BLaER1 treated with 17β-estradiol and CSF1 and Interleukin-3, amounts not matched to agents 10 nM and 100 nM (cell line): ENCODE data around the gene BCL2A1.
"Not testable (repeated sequence)": the region's sequence is repeated elsewhere in the genome, so short reads cannot be mapped to it uniquely, and the experiment has no call there.

Experiments used
- H3K27ac ChIP-seq, 11 experiments: shearing (Covaris generic); formaldehyde crosslinking; 2 replicates each; pipeline ENCODE4 v1.8.1; 2022
- H3K27me3 ChIP-seq, 11 experiments: shearing (Covaris generic); formaldehyde crosslinking; 2 replicates each; pipeline ENCODE4 v1.8.1; 2022
- H3K36me3 ChIP-seq, 11 experiments: shearing (Covaris generic); formaldehyde crosslinking; 2 replicates each; pipeline ENCODE4 v1.8.1; 2022
- H3K4me1 ChIP-seq, 10 experiments: shearing (Covaris generic); formaldehyde crosslinking; 2 replicates each; pipeline ENCODE4 v1.8.1; 2022
- H3K4me2 ChIP-seq, 11 experiments: shearing (Covaris generic); formaldehyde crosslinking; 2 replicates each; pipeline ENCODE4 v1.8.1; 2022
- H3K4me3 ChIP-seq, 10 experiments: shearing (Covaris generic); formaldehyde crosslinking; 2 replicates each; pipeline ENCODE4 v1.8.1; 2022
- H3K9ac ChIP-seq, 11 experiments: shearing (Covaris generic); formaldehyde crosslinking; 2 replicates each; pipeline ENCODE4 v1.8.1; 2022
- H3K9me3 ChIP-seq, 11 experiments: shearing (Covaris generic); formaldehyde crosslinking; replicated peaks in 1 of 11; 2 replicates each; pipeline ENCODE4 v1.8.1; 2022
- H4K20me1 ChIP-seq, 11 experiments: shearing (Covaris generic); formaldehyde crosslinking; 2 replicates each; pipeline ENCODE4 v1.8.1; 2022
- Cebpa-rat ChIP-seq, 11 experiments: shearing (Covaris generic); IDR thresholded peaks; 2 replicates each; pipeline ENCODE4 v1.8.1; 2022

The BCL2A1 gene

GRCh38 chr15:79933231-79933630 lies 37.8 kb downstream of the BCL2A1 start:
- Histone ChIP-seq H3K9me3 (peaks cover 0 to 4% (median 0%) of the 10 kb centered on the region in 11 experiments; a peak in 1 of 22 replicates), H3K27me3 (peaks cover 0 to 31% (median 0%) of the 10 kb centered on the region in 11 experiments; a peak in 5 of 22 replicates), H3K9ac (no peak overlapping the region), H3K36me3 (no peaks in the 10 kb centered on the region), H3K4me3 (no peak overlapping the region), H4K20me1 (no peaks in the 10 kb centered on the region), H3K4me1 (peaks cover 0 to 24% (median 0%) of the 10 kb centered on the region in 10 experiments; a peak in 5 of 20 replicates), H3K4me2 (peak overlapping the region in 1 of 11 experiments; percentile 48; a peak in 1 of 22 replicates), H3K27ac (no peak overlapping the region)
- TF ChIP-seq Cebpa-rat (IDR thresholded peaks at IDR 0.05): no peak

DNA sequence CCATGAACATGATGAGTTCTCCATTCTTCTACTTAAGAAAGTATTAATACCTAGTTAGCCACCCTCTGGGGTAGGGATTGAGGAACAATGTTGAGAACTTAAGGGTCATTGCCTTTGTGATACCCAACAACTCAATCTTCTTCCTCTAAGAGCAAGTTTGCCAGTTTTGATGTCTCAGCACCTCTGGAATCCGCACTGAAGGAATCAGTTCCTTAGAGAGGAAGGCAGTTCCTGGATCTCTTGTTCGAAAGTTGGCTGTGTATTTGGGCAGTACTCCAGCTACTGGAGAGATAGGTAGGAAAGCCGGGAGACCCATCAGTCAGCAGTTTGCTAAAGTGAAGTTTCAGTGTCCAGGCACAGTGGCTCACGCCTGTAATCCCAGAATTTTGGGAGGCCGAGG lies 38.5 kb downstream of the BCL2A1 start:
- no peak overlapping the region for H3K27ac ChIP-seq
- peaks cover 0 to 6% (median 3%) of the 10 kb centered on the region in 11 experiments; a peak in 15 of 22 replicates for H3K9me3 ChIP-seq
- H3K4me2 ChIP-seq: peak overlapping the region in 2 of 11 experiments; percentile 39 to 48; a peak in 4 of 22 replicates
- H3K9ac ChIP-seq: no peak overlapping the region
- no peak overlapping the region for H3K4me3 ChIP-seq
- no peaks in the 10 kb centered on the region for H4K20me1 ChIP-seq
- H3K4me1 ChIP-seq: peaks cover 0 to 24% (median 0%) of the 10 kb centered on the region in 10 experiments; a peak in 5 of 20 replicates
- H3K27me3 ChIP-seq: peaks cover 0 to 30% (median 0%) of the 10 kb centered on the region in 11 experiments; a peak in 5 of 22 replicates
- no peaks in the 10 kb centered on the region for H3K36me3 ChIP-seq
- TF ChIP-seq Cebpa-rat (IDR thresholded peaks at IDR 0.05): no peak

DNA sequence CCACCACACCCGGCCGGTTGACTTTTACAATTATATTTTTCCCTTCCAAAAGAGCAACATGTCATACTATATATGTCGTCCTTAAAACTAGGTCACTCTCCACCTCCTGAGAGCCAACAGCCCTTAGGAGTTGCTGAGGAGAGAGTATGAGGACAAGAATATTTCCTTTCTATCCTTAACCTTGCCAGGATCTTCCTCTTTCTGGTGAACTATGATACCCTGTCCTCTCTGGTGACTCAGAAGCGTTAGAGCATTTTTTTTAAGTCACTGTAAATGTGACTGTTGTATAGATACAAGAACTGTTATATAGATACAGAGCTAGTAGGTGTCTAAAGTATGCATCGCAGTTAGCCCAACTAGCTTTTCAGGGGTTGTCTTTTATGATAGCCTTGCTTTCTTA lies 40.5 kb downstream of the BCL2A1 start:
- no peaks in the 10 kb centered on the region for H4K20me1 ChIP-seq
- peaks cover 0 to 24% (median 0%) of the 10 kb centered on the region in 10 experiments; a peak in 5 of 20 replicates for H3K4me1 ChIP-seq
- H3K4me3 ChIP-seq: no peak overlapping the region
- peaks cover 0 to 24% (median 17%) of the 10 kb centered on the region in 11 experiments; a peak in 18 of 22 replicates for H3K9me3 ChIP-seq
- peaks cover 0 to 15% (median 0%) of the 10 kb centered on the region in 11 experiments; a peak in 4 of 22 replicates for H3K27me3 ChIP-seq
- no peak overlapping the region for H3K27ac ChIP-seq
- TF ChIP-seq Cebpa-rat (IDR thresholded peaks at IDR 0.05): no peak
- H3K36me3 ChIP-seq: no peaks in the 10 kb centered on the region
- H3K4me2 ChIP-seq: peak overlapping the region in 3 of 11 experiments; percentile 18 to 48 (median 29); a peak in 4 of 22 replicates
- no peak overlapping the region for H3K9ac ChIP-seq

GRCh38 chr15:79929412-79929811 lies 41.6 kb downstream of the BCL2A1 start:
- Histone ChIP-seq H3K4me3 (no peak overlapping the region), H4K20me1 (no peaks in the 10 kb centered on the region), H3K27ac (no peak overlapping the region), H3K9me3 (peaks cover 0 to 32% (median 17%) of the 10 kb centered on the region in 11 experiments; a peak in 18 of 22 replicates), H3K4me2 (no peak overlapping the region), H3K27me3 (peaks cover 0 to 10% (median 0%) of the 10 kb centered on the region in 11 experiments; a peak in 3 of 22 replicates), H3K36me3 (no peaks in the 10 kb centered on the region), H3K9ac (no peak overlapping the region), H3K4me1 (peaks cover 2 to 28% (median 6%) of the 10 kb centered on the region in 10 experiments; a peak in 19 of 20 replicates)
- TF ChIP-seq Cebpa-rat (IDR thresholded peaks at IDR 0.05): no peak

GRCh38 chr15:79926116-79926515 lies 44.9 kb downstream of the BCL2A1 start:
- not testable (repeated sequence) for H4K20me1 ChIP-seq

GRCh38 chr15:79924379-79924778 lies 46.6 kb downstream of the BCL2A1 start:
- Histone ChIP-seq H3K4me3 (peak overlapping the region; percentile 82 to 99 (median 94)), H3K27ac (peak overlapping the region; percentile 80 to 96 (median 94)), H3K4me1 (peaks cover 7 to 17% (median 12%) of the 10 kb centered on the region in 10 experiments), H3K9ac (peak overlapping the region; percentile 85 to 97 (median 93)), H3K9me3 (peaks cover 31 to 66% (median 46%) of the 10 kb centered on the region in 11 experiments), H3K4me2 (peak overlapping the region; percentile 58 to 87 (median 82)), H3K27me3 (peaks cover 0 to 3% (median 0%) of the 10 kb centered on the region in 11 experiments; a peak in 1 of 22 replicates), H3K36me3 (peaks cover 22 to 27% (median 26%) of the 10 kb centered on the region in 11 experiments), H4K20me1 (peaks cover 0 to 7% (median 0%) of the 10 kb centered on the region in 11 experiments; a peak in 5 of 22 replicates)
- no peak for TF ChIP-seq Cebpa-rat (IDR thresholded peaks at IDR 0.05)

More at GRCh38 chr15:79926116-79926515, 44.9 kb downstream of the BCL2A1 start:
- H3K4me3 ChIP-seq, H3K27ac ChIP-seq, H3K9ac ChIP-seq, H3K27me3 ChIP-seq, H3K4me2 ChIP-seq: not testable (repeated sequence)
- peaks cover 8 to 10% (median 10%) of the 10 kb centered on the region in 11 experiments for H3K36me3 ChIP-seq
- H3K9me3 ChIP-seq: peaks cover 13 to 49% (median 28%) of the 10 kb centered on the region in 11 experiments
- H3K4me1 ChIP-seq: peaks cover 7 to 24% (median 14%) of the 10 kb centered on the region in 10 experiments

DNA sequence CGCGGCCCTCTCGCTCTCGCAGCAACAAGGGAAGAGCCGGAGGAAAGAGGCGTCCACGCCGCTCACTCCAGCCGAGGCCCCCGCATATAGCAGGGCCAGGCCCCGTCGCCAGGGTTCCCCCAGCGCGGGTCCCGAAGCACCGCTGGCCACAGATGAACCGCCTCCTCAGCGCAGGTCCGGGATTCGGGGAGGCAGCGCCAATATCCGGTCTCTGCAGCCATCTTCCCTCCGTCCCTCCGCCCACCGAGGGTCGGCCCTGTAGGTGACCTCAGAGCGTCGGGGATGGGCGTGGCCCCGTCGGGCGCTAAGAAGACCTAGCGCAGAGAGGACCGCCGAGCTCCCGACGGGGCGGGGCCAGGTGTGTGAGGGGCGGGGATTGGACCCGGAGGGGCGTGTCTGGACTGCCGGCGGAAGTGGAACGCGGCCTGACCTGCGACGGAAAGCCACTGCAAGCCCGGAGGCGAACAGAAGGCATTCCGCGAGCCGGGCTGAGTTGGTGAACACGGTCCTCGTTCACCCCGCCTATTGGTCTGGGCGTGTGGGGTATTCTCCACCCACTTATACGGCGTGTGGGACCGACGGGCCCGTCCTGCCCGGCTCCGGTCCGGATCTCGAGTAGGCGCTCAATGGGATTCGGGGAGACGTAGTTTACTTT lies 47.4 kb downstream of the BCL2A1 start:
- peaks cover 7 to 17% (median 12%) of the 10 kb centered on the region in 10 experiments for H3K4me1 ChIP-seq
- H3K9me3 ChIP-seq: peaks cover 38 to 74% (median 53%) of the 10 kb centered on the region in 11 experiments
- no peak for TF ChIP-seq Cebpa-rat (IDR thresholded peaks at IDR 0.05)
- H3K27me3 ChIP-seq: no peaks in the 10 kb centered on the region; a peak in 1 of 22 replicates
- H3K9ac ChIP-seq: peak overlapping the region; percentile 85 to 97 (median 93)
- peak overlapping the region; percentile 82 to 94 (median 90) for H3K4me2 ChIP-seq
- peaks cover 0 to 7% (median 0%) of the 10 kb centered on the region in 11 experiments; a peak in 5 of 22 replicates for H4K20me1 ChIP-seq
- H3K4me3 ChIP-seq: peak overlapping the region; percentile 82 to 99 (median 94)
- H3K36me3 ChIP-seq: peaks cover 28 to 35% (median 33%) of the 10 kb centered on the region in 11 experiments
- H3K27ac ChIP-seq: peak overlapping the region; percentile 80 to 96 (median 94)

GRCh38 chr15:79923079-79923514 lies 47.9 kb downstream of the BCL2A1 start:
- Histone ChIP-seq H3K27ac (peak overlapping the region; percentile 73 to 96 (median 94)), H4K20me1 (peaks cover 0 to 7% (median 0%) of the 10 kb centered on the region in 11 experiments; a peak in 5 of 22 replicates), H3K36me3 (peaks cover 33 to 40% (median 39%) of the 10 kb centered on the region in 11 experiments), H3K9ac (peak overlapping the region; percentile 85 to 97 (median 93)), H3K4me3 (peak overlapping the region; percentile 82 to 99 (median 94)), H3K4me2 (peak overlapping the region; percentile 78 to 94 (median 90)), H3K9me3 (peaks cover 43 to 79% (median 58%) of the 10 kb centered on the region in 11 experiments), H3K27me3 (no peaks in the 10 kb centered on the region; a peak in 1 of 22 replicates), H3K4me1 (peaks cover 7 to 17% (median 12%) of the 10 kb centered on the region in 10 experiments)
- no peak for TF ChIP-seq Cebpa-rat (IDR thresholded peaks at IDR 0.05)
